ENCODE results near the gene PDE8B. TPM values are rescaled to one million over a fixed set of nuclear protein-coding genes. Genes with fewer than 3 reads are reported as not detected.

PDE8B gene
- polyA plus RNA-seq, 1 of the 3 experiments (the other 2 are of a cell fraction), result not detected

DNA sequence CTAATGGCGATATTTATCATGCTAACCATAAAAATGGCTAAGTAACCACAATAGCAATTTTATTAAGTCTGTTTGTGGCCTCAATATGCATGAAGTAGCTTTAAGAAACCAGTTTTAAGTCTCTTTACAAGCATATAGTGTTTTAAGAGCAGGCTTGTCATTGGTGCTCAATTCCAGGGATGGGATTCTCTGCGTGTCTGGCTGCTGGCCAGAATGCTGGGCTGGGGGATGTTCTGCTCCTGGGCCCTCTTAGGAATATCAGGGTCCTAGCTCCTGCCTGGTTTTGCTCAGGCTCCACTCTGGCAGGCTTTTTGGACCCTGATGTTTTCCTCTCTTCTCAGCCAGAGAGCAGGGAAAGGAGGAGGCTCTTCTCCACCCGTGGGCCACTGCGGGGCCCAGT is 127.2 kb downstream of the PDE8B start:
- Histone ChIP-seq H3K79me2 (ENCODE audit: insufficient read depth) (no peaks in the 10 kb centered on the region), H3K36me3 (replicated peaks in 1 of 2; ENCODE audit: control insufficient read depth in 1 of 2, insufficient read depth in 2 of 2, low read length in 1 of 2) (no peaks in the 10 kb centered on the region), H3K4me3 (ENCODE audit: low read depth in 2 of 2, low read length in 1 of 2) (no peak overlapping the region), H3K9ac (no peak overlapping the region), H3K9me3 (no peaks in the 10 kb centered on the region), H3F3A (replicated peaks; ENCODE audit: insufficient read depth) (no peaks in the 10 kb centered on the region), H2AFZ (ENCODE audit: low read depth) (no peak overlapping the region), H4K20me1 (ENCODE audit: insufficient read depth) (no peaks in the 10 kb centered on the region), H3K27ac (ENCODE audit: low read depth in 2 of 2, low read length in 1 of 2) (peak overlapping the region in 1 of 2 experiments; percentile 79; a peak in 2 of 4 replicates), H3K4me1 (ENCODE audit: control insufficient read depth in 1 of 2, insufficient read depth in 2 of 2, low read depth in 1 of 2, low read length in 1 of 2) (peaks cover 0 to 31% of the 10 kb centered on the region in 2 experiments; a peak in 2 of 4 replicates), H3K9me2 (no peaks in the 10 kb centered on the region), H3K4me2 (no peak overlapping the region), H3K27me3 (ENCODE audit: insufficient read depth) (no peaks in the 10 kb centered on the region)
- POLR2A ChIA-PET, result no interaction called here
- no peak for TF ChIP-seq ZBTB33 (IDR thresholded peaks at IDR 0.05; ENCODE audit: borderline replicate concordance, low read depth)
- no peak for TF ChIP-seq JUND (IDR thresholded peaks at IDR 0.05)
- no peak for TF ChIP-seq ELF1 (IDR thresholded peaks at IDR 0.05)
- no peak for TF ChIP-seq MAX (IDR thresholded peaks at IDR 0.05; ENCODE audit: low read depth)
- TF ChIP-seq RXRA (IDR thresholded peaks at IDR 0.05; ENCODE audit: borderline replicate concordance, low read depth), result no peak
- no peak for TF ChIP-seq IRF3 (IDR thresholded peaks at IDR 0.05; ENCODE audit: low read depth, low read length)
- TF ChIP-seq, protein P1, sequence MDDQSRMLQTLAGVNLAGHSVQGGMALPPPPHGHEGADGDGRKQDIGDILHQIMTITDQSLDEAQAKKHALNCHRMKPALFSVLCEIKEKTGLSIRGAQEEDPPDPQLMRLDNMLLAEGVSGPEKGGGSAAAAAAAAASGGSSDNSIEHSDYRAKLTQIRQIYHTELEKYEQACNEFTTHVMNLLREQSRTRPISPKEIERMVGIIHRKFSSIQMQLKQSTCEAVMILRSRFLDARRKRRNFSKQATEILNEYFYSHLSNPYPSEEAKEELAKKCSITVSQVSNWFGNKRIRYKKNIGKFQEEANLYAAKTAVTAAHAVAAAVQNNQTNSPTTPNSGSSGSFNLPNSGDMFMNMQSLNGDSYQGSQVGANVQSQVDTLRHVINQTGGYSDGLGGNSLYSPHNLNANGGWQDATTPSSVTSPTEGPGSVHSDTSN (IDR thresholded peaks at IDR 0.05), result no peak
- TF ChIP-seq FOXM1 (IDR thresholded peaks at IDR 0.05; ENCODE audit: low read depth), result no peak
- peak; percentile 16; the same call in 1 of the 2 replicates for TF ChIP-seq RAD21 (IDR thresholded peaks at IDR 0.05; ENCODE audit: low read length)
- TF ChIP-seq MEF2A (IDR thresholded peaks at IDR 0.05; ENCODE audit: borderline replicate concordance, low read depth), result no peak
- peak; percentile 71 for TF ChIP-seq CHD2 (IDR thresholded peaks at IDR 0.05; ENCODE audit: low read length, partially characterized antibody)
- no peak for TF ChIP-seq NRF1 (IDR thresholded peaks at IDR 0.05; ENCODE audit: low read depth, low read length)
- TF ChIP-seq RFX5 (IDR thresholded peaks at IDR 0.05; ENCODE audit: low read length), result no peak
- no peak for TF ChIP-seq YY1 (IDR thresholded peaks at IDR 0.05; ENCODE audit: low read depth)
- no peak for TF ChIP-seq RCOR1 (IDR thresholded peaks at IDR 0.05; ENCODE audit: low read length)
- 36% methylated on average over 4 of the region's 4 CpGs for WGBS (ENCODE audit: low lambda C conversion rate)
- DNase-seq, result peak; percentile 76
- CTCF ChIA-PET, result interaction anchor here (1.3 to 2.0 kb wide), 2 partner anchors 12 to 260 kb away, joined by 4 to 5 read pairs; no protein-coding TSS in a partner anchor

Measured in SK-N-SH (cell line).